SK-N-SH (cell line): ENCODE measurements around the gene EWSR1. TPM values are rescaled to one million over a fixed set of nuclear protein-coding genes. Genes with fewer than 3 reads are reported as not detected.
"Not testable (repeated sequence)": the region's sequence is repeated elsewhere in the genome, so short reads cannot be mapped to it uniquely, and the experiment has no call there.

ENCODE experiments used
- CTCF ChIA-PET: fragments of 300-600, 350-600 bp; formaldehyde crosslinking; extraction: SDS; loops from one replicate; lab custom pipeline; 2021; lab: Yijun Ruan, JAX
- POLR2A ChIA-PET: fragments of 350-600 bp; sonication (Branson Sonifier 250); formaldehyde crosslinking; extraction: SDS; loops from one replicate; lab custom pipeline; 2020; ENCODE audit warnings: antibody characterized with exemption, inconsistent platforms; lab: Yijun Ruan, JAX
- DNase-seq: peaks from one replicate; pipeline ENCODE4 v3.0.0; 2012
- H2AFZ ChIP-seq: fragments of 200-600 bp; sonication (generic); 2 replicates; pipeline ENCODE4 v1.8.1; 2016; ENCODE audit warnings: antibody characterized with exemption, mild to moderate bottlenecking, low read depth
- H3F3A ChIP-seq: fragments of 200-600 bp; sonication (generic); replicated peaks from 2 replicates; pipeline ENCODE3; 2016; ENCODE audit warnings: antibody characterized with exemption, mild to moderate bottlenecking; ENCODE audit not compliant: insufficient read depth
- H3K27ac ChIP-seq, 2 experiments: fragments of 200-500 bp in 1 of 2; fragments of 200-600 bp in 1 of 2; sonication (Bioruptor generic) in 1 of 2; sonication (generic), shearing (Covaris generic) in 1 of 2; 2 replicates each; pipeline versions ENCODE4 v1.5.1 to v1.6.1; 2014 to 2016; ENCODE audit warnings: low read depth in 2 of 2, inconsistent platforms in 1 of 2, low read length in 1 of 2, mild to moderate bottlenecking in 1 of 2, mixed read lengths in 1 of 2
- H3K27me3 ChIP-seq: fragments of 200-600 bp; sonication (generic), shearing (Covaris generic); 2 replicates; pipeline ENCODE4 v1.6.1; 2016; ENCODE audit warnings: mixed run types; ENCODE audit not compliant: insufficient read depth
- H3K36me3 ChIP-seq, 2 experiments: fragments of 200-500 bp in 1 of 2; fragments of 200-600 bp in 1 of 2; sonication (Bioruptor generic) in 1 of 2; sonication (generic) in 1 of 2; replicated peaks in 1 of 2; 2 replicates each; pipeline versions ENCODE3 to v1.5.1; 2014 to 2016; ENCODE audit warnings: low read length in 1 of 2, mild to moderate bottlenecking in 1 of 2; ENCODE audit not compliant: insufficient read depth in 2 of 2, control insufficient read depth in 1 of 2
- H3K4me1 ChIP-seq, 2 experiments: fragments of 200-500 bp in 1 of 2; fragments of 200-600 bp in 1 of 2; sonication (Bioruptor generic) in 1 of 2; sonication (generic), shearing (Covaris generic) in 1 of 2; 2 replicates each; pipeline versions ENCODE4 v1.5.1 to v1.6.1; 2014 to 2016; ENCODE audit warnings: low read depth in 1 of 2, low read length in 1 of 2, mixed run types in 1 of 2; ENCODE audit not compliant: insufficient read depth in 2 of 2, control insufficient read depth in 1 of 2
- H3K4me2 ChIP-seq: fragments of 200-600 bp; sonication (generic), shearing (Covaris generic); 2 replicates; pipeline ENCODE4 v1.6.1; 2017; ENCODE audit warnings: mixed run types
- H3K4me3 ChIP-seq, 2 experiments: fragments of 200-500 bp in 1 of 2; fragments of 200-600 bp in 1 of 2; sonication (Bioruptor generic) in 1 of 2; sonication (generic), shearing (Covaris generic) in 1 of 2; 2 replicates each; pipeline versions ENCODE4 v1.5.1 to v1.8.1; 2014 to 2016; ENCODE audit warnings: low read depth in 2 of 2, inconsistent platforms in 1 of 2, low read length in 1 of 2, mild to moderate bottlenecking in 1 of 2, mixed read lengths in 1 of 2, moderate library complexity in 1 of 2
- H3K79me2 ChIP-seq: fragments of 200-600 bp; sonication (generic); 2 replicates; pipeline ENCODE4 v1.8.1; 2017; ENCODE audit warnings: mild to moderate bottlenecking; ENCODE audit not compliant: insufficient read depth
- H3K9ac ChIP-seq: fragments of 200-600 bp; sonication (generic); 2 replicates; pipeline ENCODE4 v1.6.1; 2017; ENCODE audit warnings: mixed run types
- H3K9me2 ChIP-seq: fragments of 200-600 bp; sonication (generic); 2 replicates; pipeline ENCODE4 v1.6.1; 2017; ENCODE audit warnings: mixed run types
- H3K9me3 ChIP-seq: fragments of 200-600 bp; sonication (generic); 2 replicates; pipeline ENCODE4 v1.6.1; 2017; ENCODE audit warnings: mixed run types, mild to moderate bottlenecking, moderate library complexity
- H4K20me1 ChIP-seq: fragments of 200-600 bp; sonication (generic); 2 replicates; pipeline ENCODE4 v1.6.1; 2017; ENCODE audit warnings: mild to moderate bottlenecking, mixed run types; ENCODE audit not compliant: insufficient read depth
- CHD2 ChIP-seq: fragments of 150-350 bp; IDR thresholded peaks from 2 replicates; pipeline ENCODE4 v1.6.1; 2018; ENCODE audit warnings: low read length; ENCODE audit not compliant: partially characterized antibody
- ELF1 ChIP-seq: IDR thresholded peaks from 2 replicates; pipeline ENCODE4 v1.4.0; 2012
- EP300 ChIP-seq, 2 experiments: IDR thresholded peaks; 2 replicates each; pipeline versions ENCODE4 v1.4.0 to v1.6.1; 2012; ENCODE audit warnings: borderline replicate concordance in 1 of 2, low read depth in 1 of 2, low read length in 1 of 2
- EZH2phosphoT487 ChIP-seq: fragments of 200-600 bp; sonication (generic); IDR thresholded peaks from 2 replicates; pipeline ENCODE4 v1.6.1; 2017; ENCODE audit warnings: low read depth, mixed run types, mild to moderate bottlenecking, antibody characterized with exemption, moderate library complexity, borderline replicate concordance
- FOXM1 ChIP-seq: IDR thresholded peaks from 2 replicates; pipeline ENCODE4 v1.4.0; 2012; ENCODE audit warnings: low read depth, mild to moderate bottlenecking
- GATA2 ChIP-seq: sonication (generic); formaldehyde crosslinking; IDR thresholded peaks from 2 replicates; pipeline ENCODE4 v1.5.0; 2020; ENCODE audit warnings: mild to moderate bottlenecking, missing genetic modification reagents
- MEF2A ChIP-seq: IDR thresholded peaks from 2 replicates; pipeline ENCODE4 v1.4.0; 2012; ENCODE audit warnings: low read depth, borderline replicate concordance
- MXI1 ChIP-seq: IDR thresholded peaks from 2 replicates; pipeline ENCODE4 v1.6.1; 2012; ENCODE audit warnings: mild to moderate bottlenecking, low read depth, low read length, improper control_type of control experiment
- NFIC ChIP-seq: IDR thresholded peaks from 2 replicates; pipeline ENCODE4 v1.4.0; 2012; ENCODE audit warnings: borderline replicate concordance
- RCOR1 ChIP-seq: fragments of 150-350 bp; IDR thresholded peaks from 2 replicates; pipeline ENCODE4 v1.6.1; 2017; ENCODE audit warnings: antibody characterized with exemption, low read length
- SMC3 ChIP-seq: IDR thresholded peaks from 2 replicates; pipeline ENCODE4 v1.6.1; 2012; ENCODE audit warnings: low read depth, low read length, improper control_type of control experiment
- WGBS: methylation state at CpG from one replicate; pipeline ENCODE4 v1.1.6; 2017; ENCODE audit warnings: low lambda C conversion rate; 5-methylcytosine and 5-hydroxymethylcytosine counted together
- polyA plus RNA-seq, 3 experiments: library from polyadenylated mRNA; depleted of rRNA; stranded (reverse); fragments of >200 nt; gene quantifications; 2 replicates each; pipeline ENCODE4 v1.2.3, GENCODE V29; 2012
- TF ChIP-seq, protein P1 (sequence below): fragments of 150-350 bp; IDR thresholded peaks from 2 replicates; pipeline ENCODE4 v1.6.1; 2017; ENCODE audit warnings: antibody characterized with exemption, low read length, low read depth, borderline replicate concordance
- TF ChIP-seq, protein P2 (sequence below): IDR thresholded peaks from 2 replicates; pipeline ENCODE4 v1.4.0; 2012; ENCODE audit warnings: low read depth, borderline replicate concordance
- TF ChIP-seq, protein P3 (sequence below): IDR thresholded peaks from 2 replicates; pipeline ENCODE4 v1.4.0; 2012; ENCODE audit warnings: low read depth, borderline replicate concordance
- TF ChIP-seq, protein P4 (sequence below): IDR thresholded peaks from 2 replicates; pipeline ENCODE4 v1.6.1; 2012; ENCODE audit warnings: mild to moderate bottlenecking, low read depth, low read length, moderate library complexity

EWSR1 gene
- polyA plus RNA-seq, 1 of the 3 experiments (the other 2 are of a cell fraction) = 173 TPM

DNA sequence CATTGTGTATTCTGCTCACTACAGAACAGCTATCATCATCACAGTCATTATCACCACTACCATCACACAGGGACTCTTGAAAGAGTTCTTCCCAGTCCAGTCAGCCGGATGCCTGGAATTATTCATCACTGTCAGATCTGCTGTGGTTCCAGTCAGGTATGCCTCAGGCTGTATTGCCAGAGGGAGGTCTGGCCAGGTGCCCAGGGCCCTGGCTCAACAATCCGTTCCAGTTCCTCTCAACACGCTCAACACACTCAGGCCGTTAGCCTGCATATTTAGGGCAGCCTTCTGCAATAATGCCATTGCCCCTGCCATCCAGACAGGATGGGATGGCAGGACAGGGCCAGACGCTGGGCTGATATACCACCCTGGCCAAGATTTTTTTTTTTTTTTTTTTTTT is 76.1 kb downstream of the EWSR1 start (continued):
- TF ChIP-seq MXI1 = peak; percentile 37
- no peak for TF ChIP-seq MEF2A
- TF ChIP-seq, protein P1, sequence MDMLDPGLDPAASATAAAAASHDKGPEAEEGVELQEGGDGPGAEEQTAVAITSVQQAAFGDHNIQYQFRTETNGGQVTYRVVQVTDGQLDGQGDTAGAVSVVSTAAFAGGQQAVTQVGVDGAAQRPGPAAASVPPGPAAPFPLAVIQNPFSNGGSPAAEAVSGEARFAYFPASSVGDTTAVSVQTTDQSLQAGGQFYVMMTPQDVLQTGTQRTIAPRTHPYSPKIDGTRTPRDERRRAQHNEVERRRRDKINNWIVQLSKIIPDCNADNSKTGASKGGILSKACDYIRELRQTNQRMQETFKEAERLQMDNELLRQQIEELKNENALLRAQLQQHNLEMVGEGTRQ = no peak
- TF ChIP-seq SMC3 = no peak
- TF ChIP-seq, protein P2, sequence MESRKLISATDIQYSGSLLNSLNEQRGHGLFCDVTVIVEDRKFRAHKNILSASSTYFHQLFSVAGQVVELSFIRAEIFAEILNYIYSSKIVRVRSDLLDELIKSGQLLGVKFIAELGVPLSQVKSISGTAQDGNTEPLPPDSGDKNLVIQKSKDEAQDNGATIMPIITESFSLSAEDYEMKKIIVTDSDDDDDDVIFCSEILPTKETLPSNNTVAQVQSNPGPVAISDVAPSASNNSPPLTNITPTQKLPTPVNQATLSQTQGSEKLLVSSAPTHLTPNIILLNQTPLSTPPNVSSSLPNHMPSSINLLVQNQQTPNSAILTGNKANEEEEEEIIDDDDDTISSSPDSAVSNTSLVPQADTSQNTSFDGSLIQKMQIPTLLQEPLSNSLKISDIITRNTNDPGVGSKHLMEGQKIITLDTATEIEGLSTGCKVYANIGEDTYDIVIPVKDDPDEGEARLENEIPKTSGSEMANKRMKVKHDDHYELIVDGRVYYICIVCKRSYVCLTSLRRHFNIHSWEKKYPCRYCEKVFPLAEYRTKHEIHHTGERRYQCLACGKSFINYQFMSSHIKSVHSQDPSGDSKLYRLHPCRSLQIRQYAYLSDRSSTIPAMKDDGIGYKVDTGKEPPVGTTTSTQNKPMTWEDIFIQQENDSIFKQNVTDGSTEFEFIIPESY = 0 out of 2 replicates have a peak, but pooled peaks have one; percentile 29
- TF ChIP-seq EZH2phosphoT487 = no peak

DNA sequence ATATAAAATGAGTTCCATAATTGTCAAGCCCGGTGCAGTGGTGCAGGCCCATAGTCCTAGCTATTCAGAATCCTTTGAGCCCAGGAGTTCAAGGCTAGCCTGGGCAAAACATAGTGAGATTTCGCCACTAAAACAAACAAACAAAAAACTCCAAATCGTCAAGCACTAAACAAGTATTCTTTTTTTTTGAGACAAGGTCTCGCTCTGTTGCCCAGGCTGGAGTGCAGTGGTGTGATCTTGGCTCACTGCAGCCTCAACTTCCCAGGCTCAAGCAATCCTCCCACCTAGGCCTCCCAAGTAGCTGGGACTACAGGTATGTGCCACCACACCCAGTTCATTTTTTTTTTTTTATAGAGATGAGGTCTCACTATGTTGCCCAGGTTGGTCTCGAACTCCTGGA is 76.8 kb downstream of the EWSR1 start:
- H3K9ac ChIP-seq, H2AFZ ChIP-seq, H3K79me2 ChIP-seq, H3K9me3 ChIP-seq, H3K4me3 ChIP-seq, H3K9me2 ChIP-seq, H4K20me1 ChIP-seq, H3K27me3 ChIP-seq, DNase-seq, POLR2A ChIA-PET: not testable (repeated sequence)
- Histone ChIP-seq H3K4me2 (peak overlapping the region; percentile 56; the same call in 1 of the 2 replicates), H3F3A (peaks cover 26% of the 10 kb centered on the region), H3K4me1 (peaks cover 20 to 56% of the 10 kb centered on the region in 2 experiments), H3K36me3 (peaks cover 23 to 61% of the 10 kb centered on the region in 2 experiments), H3K27ac (peak overlapping the region; percentile 89 to 95)
- CTCF ChIA-PET = interaction anchor here (0.7 to 1.5 kb wide), 2 partner anchors 75 to 140 kb away, joined by 3 read pairs; no protein-coding TSS in a partner anchor
- WGBS = 77% methylated on average over 5 of the region's 5 CpGs

DNA sequence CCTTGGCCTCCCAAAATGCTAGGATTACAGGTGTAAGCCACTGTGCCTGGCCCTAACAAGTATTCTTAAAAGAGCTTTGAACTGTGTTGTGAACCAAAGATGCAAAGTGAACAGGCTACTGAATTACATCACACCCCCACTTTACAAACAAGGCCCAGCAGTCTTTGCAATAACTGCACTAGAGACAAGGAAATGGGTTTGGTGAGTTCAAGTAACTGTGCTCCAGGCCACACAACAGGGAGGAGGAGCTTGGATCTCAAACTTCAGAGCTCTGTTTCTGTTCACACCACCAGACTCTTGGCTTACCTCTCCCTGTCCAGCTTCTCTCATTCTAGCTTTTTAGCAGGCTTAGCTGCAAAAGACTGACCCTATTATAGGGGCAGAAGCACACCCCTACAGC is 77.9 kb downstream of the EWSR1 start:
- Histone ChIP-seq H3K4me1 (peaks cover 20 to 56% of the 10 kb centered on the region in 2 experiments), H3K4me3 (no peak overlapping the region), H3K36me3 (peaks cover 20 to 63% of the 10 kb centered on the region in 2 experiments), H2AFZ (no peak overlapping the region), H3K27me3 (no peaks in the 10 kb centered on the region), H4K20me1 (no peaks in the 10 kb centered on the region), H3F3A (peaks cover 26% of the 10 kb centered on the region), H3K9ac (no peak overlapping the region), H3K9me2 (no peaks in the 10 kb centered on the region), H3K9me3 (no peaks in the 10 kb centered on the region), H3K79me2 (no peaks in the 10 kb centered on the region), H3K27ac (peak overlapping the region in 1 of 2 experiments; percentile 66; a peak in 2 of 4 replicates), H3K4me2 (no peak overlapping the region)
- no peak for DNase-seq
- ChIA-PET POLR2A (no interaction called here), CTCF (interaction anchor here (1.5 to 2.2 kb wide), 3 partner anchors 14 to 76 kb away, joined by 3 to 11 read pairs (median 9); partner anchors contain the start of gene GAS2L1)
- TF ChIP-seq, protein P3, sequence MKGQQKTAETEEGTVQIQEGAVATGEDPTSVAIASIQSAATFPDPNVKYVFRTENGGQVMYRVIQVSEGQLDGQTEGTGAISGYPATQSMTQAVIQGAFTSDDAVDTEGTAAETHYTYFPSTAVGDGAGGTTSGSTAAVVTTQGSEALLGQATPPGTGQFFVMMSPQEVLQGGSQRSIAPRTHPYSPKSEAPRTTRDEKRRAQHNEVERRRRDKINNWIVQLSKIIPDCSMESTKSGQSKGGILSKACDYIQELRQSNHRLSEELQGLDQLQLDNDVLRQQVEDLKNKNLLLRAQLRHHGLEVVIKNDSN = no peak
- TF ChIP-seq FOXM1 (no peak), GATA2 (CRISPR knock-in tag) (no peak), EZH2phosphoT487 (no peak), RCOR1 (no peak), CHD2 (no peak), ELF1 (no peak), NFIC (no peak), MXI1 (no peak), EP300 (IDR thresholded peaks at IDR 0.05; ENCODE audit: borderline replicate concordance in 1 of 2, low read depth in 1 of 2, low read length in 1 of 2) (no peak)
- TF ChIP-seq, protein P2 = no peak
- TF ChIP-seq, protein P4, sequence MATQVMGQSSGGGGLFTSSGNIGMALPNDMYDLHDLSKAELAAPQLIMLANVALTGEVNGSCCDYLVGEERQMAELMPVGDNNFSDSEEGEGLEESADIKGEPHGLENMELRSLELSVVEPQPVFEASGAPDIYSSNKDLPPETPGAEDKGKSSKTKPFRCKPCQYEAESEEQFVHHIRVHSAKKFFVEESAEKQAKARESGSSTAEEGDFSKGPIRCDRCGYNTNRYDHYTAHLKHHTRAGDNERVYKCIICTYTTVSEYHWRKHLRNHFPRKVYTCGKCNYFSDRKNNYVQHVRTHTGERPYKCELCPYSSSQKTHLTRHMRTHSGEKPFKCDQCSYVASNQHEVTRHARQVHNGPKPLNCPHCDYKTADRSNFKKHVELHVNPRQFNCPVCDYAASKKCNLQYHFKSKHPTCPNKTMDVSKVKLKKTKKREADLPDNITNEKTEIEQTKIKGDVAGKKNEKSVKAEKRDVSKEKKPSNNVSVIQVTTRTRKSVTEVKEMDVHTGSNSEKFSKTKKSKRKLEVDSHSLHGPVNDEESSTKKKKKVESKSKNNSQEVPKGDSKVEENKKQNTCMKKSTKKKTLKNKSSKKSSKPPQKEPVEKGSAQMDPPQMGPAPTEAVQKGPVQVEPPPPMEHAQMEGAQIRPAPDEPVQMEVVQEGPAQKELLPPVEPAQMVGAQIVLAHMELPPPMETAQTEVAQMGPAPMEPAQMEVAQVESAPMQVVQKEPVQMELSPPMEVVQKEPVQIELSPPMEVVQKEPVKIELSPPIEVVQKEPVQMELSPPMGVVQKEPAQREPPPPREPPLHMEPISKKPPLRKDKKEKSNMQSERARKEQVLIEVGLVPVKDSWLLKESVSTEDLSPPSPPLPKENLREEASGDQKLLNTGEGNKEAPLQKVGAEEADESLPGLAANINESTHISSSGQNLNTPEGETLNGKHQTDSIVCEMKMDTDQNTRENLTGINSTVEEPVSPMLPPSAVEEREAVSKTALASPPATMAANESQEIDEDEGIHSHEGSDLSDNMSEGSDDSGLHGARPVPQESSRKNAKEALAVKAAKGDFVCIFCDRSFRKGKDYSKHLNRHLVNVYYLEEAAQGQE = no peak
